H9 (cell line): ENCODE measurements around the gene ZNF619. TPM values are rescaled to one million over a fixed set of nuclear protein-coding genes. Genes with fewer than 3 reads are reported as not detected.
A peak's percentile ranks its signal among the peaks of the same experiment; 100 is the strongest.

ENCODE experiments used
- DNase-seq: peaks from one replicate; pipeline ENCODE4 v3.0.0-alpha.2; 2017
- H2AFZ ChIP-seq: one replicate; pipeline ENCODE4 v1.6.1; 2013; ENCODE audit warnings: mild to moderate bottlenecking, low read length, control low read depth, moderate library complexity
- H2AK5ac ChIP-seq: 2 replicates; pipeline ENCODE4 v1.6.1; 2013; ENCODE audit warnings: low read length, control low read depth, mixed read lengths; ENCODE audit not compliant: insufficient read length
- H2BK120ac ChIP-seq: one replicate; pipeline ENCODE4 v1.6.1; 2013; ENCODE audit warnings: low read depth, mild to moderate bottlenecking, low read length, control low read depth, inconsistent platforms; ENCODE audit not compliant: poor library complexity, severe bottlenecking
- H2BK12ac ChIP-seq: 2 replicates; pipeline ENCODE4 v1.6.1; 2013; ENCODE audit warnings: low read length, control low read depth, mixed read lengths, low read depth; ENCODE audit not compliant: insufficient read length
- H2BK15ac ChIP-seq: 2 replicates; pipeline ENCODE4 v1.6.1; 2013; ENCODE audit warnings: low read depth, low read length, control low read depth
- H2BK20ac ChIP-seq: one replicate; pipeline ENCODE4 v1.6.1; 2013; ENCODE audit warnings: low read depth, mild to moderate bottlenecking, low read length, control low read depth, inconsistent platforms; ENCODE audit not compliant: poor library complexity, severe bottlenecking
- H2BK5ac ChIP-seq: 2 replicates; pipeline ENCODE4 v1.6.1; 2013; ENCODE audit warnings: low read length, control low read depth, mixed read lengths; ENCODE audit not compliant: insufficient read length
- H3K14ac ChIP-seq: 2 replicates; pipeline ENCODE4 v1.6.1; 2013; ENCODE audit warnings: low read length, control low read depth; ENCODE audit not compliant: insufficient read depth
- H3K18ac ChIP-seq: 2 replicates; pipeline ENCODE4 v1.6.1; 2013; ENCODE audit warnings: low read depth, mild to moderate bottlenecking, mixed read lengths, low read length, control low read depth; ENCODE audit not compliant: insufficient read length
- H3K23ac ChIP-seq: 2 replicates; pipeline ENCODE4 v1.6.1; 2013; ENCODE audit warnings: low read length, control low read depth, mixed read lengths, low read depth; ENCODE audit not compliant: insufficient read length
- H3K23me2 ChIP-seq: 2 replicates; pipeline ENCODE4 v1.6.1; 2013; ENCODE audit warnings: low read depth, mild to moderate bottlenecking, mixed read lengths, low read length, control low read depth; ENCODE audit not compliant: insufficient read length, poor library complexity, severe bottlenecking
- H3K27ac ChIP-seq: 2 replicates; pipeline ENCODE4 v1.5.1; 2013; ENCODE audit warnings: low read length, control low read depth, mixed read lengths, low read depth; ENCODE audit not compliant: insufficient read length
- H3K27me3 ChIP-seq: 2 replicates; pipeline ENCODE4 v1.6.1; 2013; ENCODE audit warnings: low read length, control low read depth, inconsistent platforms; ENCODE audit not compliant: insufficient read depth
- H3K4ac ChIP-seq: 2 replicates; pipeline ENCODE4 v1.6.1; 2013; ENCODE audit warnings: low read depth, mild to moderate bottlenecking, control low read depth, inconsistent platforms, low read length, moderate library complexity
- H3K4me1 ChIP-seq: 2 replicates; pipeline ENCODE4 v1.6.1; 2013; ENCODE audit warnings: low read length, control low read depth, inconsistent platforms; ENCODE audit not compliant: insufficient read depth
- H3K4me2 ChIP-seq: 2 replicates; pipeline ENCODE4 v1.6.1; 2013; ENCODE audit warnings: low read length, control low read depth, mixed read lengths; ENCODE audit not compliant: insufficient read length, insufficient read depth
- H3K56ac ChIP-seq: 2 replicates; pipeline ENCODE4 v1.6.1; 2013; ENCODE audit warnings: low read depth, mild to moderate bottlenecking, mixed read lengths, low read length, control low read depth; ENCODE audit not compliant: insufficient read length
- H3K79me1 ChIP-seq: 2 replicates; pipeline ENCODE4 v1.6.1; 2013; ENCODE audit warnings: low read depth, mild to moderate bottlenecking, moderate library complexity, low read length, control low read depth, inconsistent platforms; ENCODE audit not compliant: insufficient read depth, poor library complexity, severe bottlenecking
- H3K79me2 ChIP-seq: 2 replicates; pipeline ENCODE4 v1.6.1; 2013; ENCODE audit warnings: low read length, control low read depth, inconsistent platforms; ENCODE audit not compliant: insufficient read depth
- H3K9ac ChIP-seq: 2 replicates; pipeline ENCODE4 v1.6.1; 2013; ENCODE audit warnings: low read length, control low read depth, mixed read lengths; ENCODE audit not compliant: insufficient read length; ENCODE audit errors: extremely low read depth
- H3K9me3 ChIP-seq: one replicate; pipeline ENCODE4 v1.6.1; 2013; ENCODE audit warnings: low read depth, low read length, inconsistent platforms; ENCODE audit not compliant: control insufficient read depth
- H3T11ph ChIP-seq: one replicate; pipeline ENCODE4 v1.6.1; 2013; ENCODE audit warnings: mild to moderate bottlenecking, low read length, control low read depth, inconsistent platforms
- H4K20me1 ChIP-seq: one replicate; pipeline ENCODE4 v1.6.1; 2013; ENCODE audit not compliant: control insufficient read depth, insufficient read length, insufficient read depth
- H4K5ac ChIP-seq: 2 replicates; pipeline ENCODE4 v1.6.1; 2013; ENCODE audit warnings: low read depth, mild to moderate bottlenecking, mixed read lengths, low read length, control low read depth; ENCODE audit not compliant: insufficient read length
- H4K8ac ChIP-seq: replicated peaks from 2 replicates; pipeline ENCODE4 v1.6.1; 2013; ENCODE audit warnings: low read length, control low read depth, mixed read lengths, low read depth; ENCODE audit not compliant: insufficient read length
- H4K91ac ChIP-seq: 2 replicates; pipeline ENCODE4 v1.6.1; 2013; ENCODE audit warnings: low read depth, mild to moderate bottlenecking, moderate library complexity, mixed read lengths, low read length, control low read depth; ENCODE audit not compliant: insufficient read length
- H3K27ac Mint-ChIP-seq, 3 experiments: 2 replicates in 2 of 3; 3 replicates in 1 of 3; pipeline ENCODE4 v1.8.0; 2020 to 2021; ENCODE audit warnings: mixed read lengths in 3 of 3, mild to moderate bottlenecking in 1 of 3, moderate library complexity in 1 of 3
- H3K27me3 Mint-ChIP-seq: 2 replicates; pipeline ENCODE4 v1.8.0; 2021; ENCODE audit warnings: low read depth, mild to moderate bottlenecking, moderate library complexity, mixed read lengths
- H3K36me3 Mint-ChIP-seq, 3 experiments: 2 replicates in 2 of 3; 3 replicates in 1 of 3; pipeline ENCODE4 v1.8.0; 2020 to 2021; ENCODE audit warnings: low read depth in 3 of 3, mixed read lengths in 3 of 3; ENCODE audit not compliant: insufficient read depth in 1 of 3
- H3K4me1 Mint-ChIP-seq, 2 experiments: 2 replicates each; pipeline ENCODE4 v1.8.0; 2020; ENCODE audit warnings: mixed read lengths in 2 of 2
- H3K4me3 Mint-ChIP-seq, 2 experiments: 2 replicates in 1 of 2; 3 replicates in 1 of 2; pipeline ENCODE4 v1.8.0; 2020 to 2021; ENCODE audit warnings: mild to moderate bottlenecking in 2 of 2, mixed read lengths in 2 of 2, moderate library complexity in 1 of 2
- H3K9me3 Mint-ChIP-seq, 2 experiments: 2 replicates in 1 of 2; 3 replicates in 1 of 2; pipeline ENCODE4 v1.8.0; 2020; ENCODE audit warnings: mild to moderate bottlenecking in 2 of 2, mixed read lengths in 2 of 2, moderate library complexity in 1 of 2
- CTCF ChIP-seq: fragments of 200-600 bp; sonication (generic); conservative IDR thresholded peaks from 3 replicates; pipeline ENCODE4 v1.8.0; 2021; ENCODE audit warnings: antibody characterized with exemption, mild to moderate bottlenecking
- WGBS: extraction: QIAGEN DNeasy Blood & Tissue Kit; methylation state at CpG from one replicate; pipeline ENCODE4 v1.1.7; 2013; ENCODE audit warnings: missing lambda C conversion rate, low lambda C conversion rate, mixed read lengths; ENCODE audit not compliant: insufficient read length; ENCODE audit errors: extremely low coverage; 5-methylcytosine and 5-hydroxymethylcytosine counted together
- total RNA-seq: library from RNA; stranded (reverse); gene quantifications from 2 replicates; pipeline ENCODE4 v1.2.1, GENCODE V29; 2021

ZNF619 gene
- total RNA-seq, 1 experiment from 2014 or later: 4.8 TPM

- Histone ChIP-seq H3K9me3 (no peaks in the 10 kb centered on the region), H3K23me2 (no peaks in the 10 kb centered on the region), H3K27me3 (no peaks in the 10 kb centered on the region), H2AFZ (no peak overlapping the region), H3K14ac (no peak overlapping the region), H2AK5ac (no peak overlapping the region), H2BK20ac (no peak overlapping the region), H2BK15ac (no peak overlapping the region), H3K18ac (no peak overlapping the region), H4K8ac (peak overlapping the region; percentile 14), H3K23ac (no peak overlapping the region), H3K79me1 (no peaks in the 10 kb centered on the region), H3T11ph (no peak overlapping the region), H2BK12ac (no peak overlapping the region), H3K4me2 (no peak overlapping the region), H3K27ac (no peak overlapping the region), H4K91ac (no peak overlapping the region), H2BK120ac (no peak overlapping the region), H3K4ac (no peak overlapping the region), H3K4me1 (no peaks in the 10 kb centered on the region), H3K9ac (no peak overlapping the region), H3K56ac (no peak overlapping the region), H4K5ac (no peak overlapping the region), H2BK5ac (no peak overlapping the region), H3K79me2 (no peaks in the 10 kb centered on the region), H4K20me1 (no peaks in the 10 kb centered on the region)
- Mint-ChIP-seq H3K4me1 (peaks cover 0 to 3% of the 10 kb centered on the region in 2 experiments; a peak in 1 of 4 replicates), H3K4me3 (no peak overlapping the region), H3K36me3 (peaks cover 25 to 67% (median 60%) of the 10 kb centered on the region in 3 experiments), H3K9me3 (peaks cover 2 to 3% of the 10 kb centered on the region in 2 experiments; a peak in 3 of 5 replicates), H3K27me3 (no peaks in the 10 kb centered on the region; the same call in 1 of the 2 replicates), H3K27ac (no peak overlapping the region)
- TF ChIP-seq CTCF: no peak
- no peak for DNase-seq
- no CpG with 5 or more reads among the region's 5 CpGs for WGBS
These were observed 39.3 kb downstream of the ZNF619 start for GRCh38 chr3:40516201-40516600.
